Natural killer cell (primary cell): ENCODE results near the gene PCGF3. TPM values are rescaled to one million over a fixed set of nuclear protein-coding genes. Genes with fewer than 3 reads are reported as not detected.

Experiments used
- ATAC-seq, 3 donors: fragments of 150-1000 bp in 2 of 3; fragments of 200-7000 bp in 1 of 3; cut with Tn5 transposase; 1 replicate in 1 of 3; 2 replicates in 2 of 3; pipeline ENCODE4 v1.10.0; 2021; ENCODE audit warnings: mild to moderate bottlenecking in 2 of 3, moderate library complexity in 2 of 3
- DNase-seq, 2 donors: peaks; one replicate each; pipeline versions ENCODE4 v3.0.0 to v3.0.0-alpha.2; 2013 to 2021; ENCODE audit warnings: mixed read lengths in 1 of 2
- H3K27ac ChIP-seq: one replicate; pipeline ENCODE4 v1.5.1; 2013; ENCODE audit warnings: mild to moderate bottlenecking, low read length
- H3K27me3 ChIP-seq: one replicate; pipeline ENCODE4 v1.6.1; 2013; ENCODE audit warnings: low read length; ENCODE audit not compliant: control insufficient read depth, insufficient read depth
- H3K36me3 ChIP-seq: one replicate; pipeline ENCODE4 v1.6.1; 2013; ENCODE audit warnings: low read length; ENCODE audit not compliant: control insufficient read depth, insufficient read depth
- H3K4me1 ChIP-seq: one replicate; pipeline ENCODE4 v1.6.1; 2013; ENCODE audit warnings: low read length; ENCODE audit not compliant: control insufficient read depth, insufficient read depth
- H3K4me3 ChIP-seq: one replicate; pipeline ENCODE4 v1.5.1; 2013; ENCODE audit warnings: low read length
- H3K9me3 ChIP-seq: one replicate; pipeline ENCODE4 v1.6.1; 2013; ENCODE audit warnings: low read length; ENCODE audit not compliant: control insufficient read depth, insufficient read depth
- H3K27ac Mint-ChIP-seq, 2 donors: one replicate each; pipeline ENCODE4 v1.8.0; 2022; ENCODE audit warnings: mild to moderate bottlenecking in 2 of 2, mixed read lengths in 2 of 2, moderate library complexity in 1 of 2
- H3K27me3 Mint-ChIP-seq, 2 donors: one replicate each; pipeline ENCODE4 v1.8.0; 2022; ENCODE audit warnings: low read depth in 2 of 2, mixed read lengths in 2 of 2
- H3K36me3 Mint-ChIP-seq: one replicate; pipeline ENCODE4 v1.8.0; 2022; ENCODE audit warnings: mixed read lengths
- H3K4me1 Mint-ChIP-seq, 2 donors: one replicate each; pipeline ENCODE4 v1.8.0; 2022; ENCODE audit warnings: mixed read lengths in 2 of 2
- H3K4me3 Mint-ChIP-seq: one replicate; pipeline ENCODE4 v1.8.0; 2022; ENCODE audit warnings: mild to moderate bottlenecking, moderate library complexity, mixed read lengths
- H3K9me3 Mint-ChIP-seq, 2 donors: one replicate each; pipeline ENCODE4 v1.8.0; 2022; ENCODE audit warnings: mixed read lengths in 2 of 2
- WGBS: methylation state at CpG from one replicate; pipeline ENCODE4 v1.1.7; 2013; ENCODE audit warnings: missing lambda C conversion rate; ENCODE audit not compliant: insufficient coverage; 5-methylcytosine and 5-hydroxymethylcytosine counted together
- intact Hi-C: fragments of 100-400 bp; cut with micrococcal nuclease; formaldehyde crosslinking; loops from one replicate; pipeline ENCODE4 v1.14.2; 2022
- total RNA-seq, 4 donors: library from RNA; stranded (reverse); fragments of 120-200 nt in 1 of 4; gene quantifications; one replicate each; pipeline versions ENCODE4 v1.2.3 to v1.2.4, GENCODE V29; 2013 to 2022
- TF ChIP-seq, protein P1 (sequence below): fragments of 200-600 bp; IDR thresholded peaks from one replicate; pipeline ENCODE4 v1.8.0; 2022; ENCODE audit warnings: antibody characterized with exemption

PCGF3 gene
- total RNA-seq, 3 donors from 2014 or later (not counting 1 experiment from before 2014, with no cell fraction given), result 71.2 to 101 (median 97.2) TPM

GRCh38 chr4:732911-733630 lies 27.4 kb downstream of the PCGF3 start:
- no peak overlapping the region for H3K4me3 Mint-ChIP-seq
- WGBS, result 86% methylated on average over 32 of the region's 32 CpGs
- H3K27ac Mint-ChIP-seq, result no peak overlapping the region

DNA sequence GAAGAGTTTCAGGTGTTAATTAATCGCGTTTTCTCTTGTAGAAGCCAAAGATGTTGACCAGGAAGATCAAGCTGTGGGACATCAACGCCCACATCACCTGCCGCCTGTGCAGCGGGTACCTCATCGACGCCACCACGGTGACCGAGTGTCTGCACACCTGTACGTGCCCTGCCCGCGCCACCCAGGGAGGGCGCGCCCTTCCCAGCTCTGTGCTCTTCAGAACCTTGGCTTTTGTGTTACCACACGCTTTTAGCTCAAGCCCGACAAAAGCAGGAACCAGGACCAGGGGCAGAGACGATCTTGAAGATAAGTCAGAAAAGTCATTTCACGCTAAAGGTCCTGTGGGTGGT lies 28.0 kb downstream of the PCGF3 start:
- H3K36me3 ChIP-seq, result peaks cover 45% of the 10 kb centered on the region
- ATAC-seq, result no peak
- intact Hi-C loops, result no loop called here

More at GRCh38 chr4:732911-733630, 27.4 kb downstream of the PCGF3 start:
- H3K27me3 Mint-ChIP-seq, result no peaks in the 10 kb centered on the region
- TF ChIP-seq, protein P1, sequence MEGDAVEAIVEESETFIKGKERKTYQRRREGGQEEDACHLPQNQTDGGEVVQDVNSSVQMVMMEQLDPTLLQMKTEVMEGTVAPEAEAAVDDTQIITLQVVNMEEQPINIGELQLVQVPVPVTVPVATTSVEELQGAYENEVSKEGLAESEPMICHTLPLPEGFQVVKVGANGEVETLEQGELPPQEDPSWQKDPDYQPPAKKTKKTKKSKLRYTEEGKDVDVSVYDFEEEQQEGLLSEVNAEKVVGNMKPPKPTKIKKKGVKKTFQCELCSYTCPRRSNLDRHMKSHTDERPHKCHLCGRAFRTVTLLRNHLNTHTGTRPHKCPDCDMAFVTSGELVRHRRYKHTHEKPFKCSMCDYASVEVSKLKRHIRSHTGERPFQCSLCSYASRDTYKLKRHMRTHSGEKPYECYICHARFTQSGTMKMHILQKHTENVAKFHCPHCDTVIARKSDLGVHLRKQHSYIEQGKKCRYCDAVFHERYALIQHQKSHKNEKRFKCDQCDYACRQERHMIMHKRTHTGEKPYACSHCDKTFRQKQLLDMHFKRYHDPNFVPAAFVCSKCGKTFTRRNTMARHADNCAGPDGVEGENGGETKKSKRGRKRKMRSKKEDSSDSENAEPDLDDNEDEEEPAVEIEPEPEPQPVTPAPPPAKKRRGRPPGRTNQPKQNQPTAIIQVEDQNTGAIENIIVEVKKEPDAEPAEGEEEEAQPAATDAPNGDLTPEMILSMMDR, result no peak
- Histone ChIP-seq H3K27ac (no peak overlapping the region), H3K9me3 (no peaks in the 10 kb centered on the region), H3K4me3 (no peak overlapping the region), H3K4me1 (no peaks in the 10 kb centered on the region), H3K36me3 (peaks cover 44% of the 10 kb centered on the region), H3K27me3 (no peaks in the 10 kb centered on the region)
- H3K4me1 Mint-ChIP-seq, result peaks cover 0 to under 1% of the 10 kb centered on the region in 2 donors
- intact Hi-C loops, result no loop called here
- no peaks in the 10 kb centered on the region for H3K36me3 Mint-ChIP-seq
- ATAC-seq (no peak), DNase-seq (no peak)
- no peaks in the 10 kb centered on the region for H3K9me3 Mint-ChIP-seq

DNA sequence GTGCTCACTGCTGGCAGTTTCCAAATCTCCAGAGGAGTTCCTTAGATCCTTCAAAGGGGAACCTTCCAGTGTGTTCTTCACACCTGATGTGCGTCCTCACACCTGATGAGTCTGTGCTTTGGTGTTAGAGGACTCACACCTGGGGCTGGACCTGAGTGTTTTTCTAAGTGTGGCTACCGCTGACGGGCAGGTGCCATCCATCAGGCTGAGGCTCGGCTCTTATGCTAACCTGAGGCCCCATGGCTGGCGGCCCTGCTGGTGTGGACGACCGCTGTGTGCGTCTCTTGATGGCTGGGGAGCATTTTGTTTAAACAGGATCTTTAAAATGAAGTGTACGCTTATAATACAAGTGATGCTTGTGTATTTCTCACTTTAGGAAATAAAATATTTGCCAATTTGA lies 28.4 kb downstream of the PCGF3 start:
- TF ChIP-seq, protein P1, result no peak
- 97% methylated on average over 9 of the region's 9 CpGs for WGBS
- H3K4me1 Mint-ChIP-seq, result no peaks in the 10 kb centered on the region
- no peak overlapping the region for H3K27ac ChIP-seq
- no peaks in the 10 kb centered on the region for H3K9me3 ChIP-seq
- intact Hi-C loops, result no loop called here
- no peaks in the 10 kb centered on the region for H3K4me1 ChIP-seq
- no peak for ATAC-seq
- H3K4me3 Mint-ChIP-seq, result no peak overlapping the region
- DNase-seq, result no peak
- no peaks in the 10 kb centered on the region for H3K9me3 Mint-ChIP-seq
- no peaks in the 10 kb centered on the region for H3K27me3 Mint-ChIP-seq
- H3K36me3 ChIP-seq, result peaks cover 45% of the 10 kb centered on the region
- H3K4me3 ChIP-seq, result no peak overlapping the region
- H3K36me3 Mint-ChIP-seq, result no peaks in the 10 kb centered on the region
- no peaks in the 10 kb centered on the region for H3K27me3 ChIP-seq
- H3K27ac Mint-ChIP-seq, result no peak overlapping the region

More for the DNA sequence above, 28.0 kb downstream of the PCGF3 start:
- Histone ChIP-seq H3K4me1 (no peaks in the 10 kb centered on the region), H3K9me3 (no peaks in the 10 kb centered on the region), H3K4me3 (no peak overlapping the region), H3K27me3 (no peaks in the 10 kb centered on the region), H3K27ac (no peak overlapping the region)
- Mint-ChIP-seq H3K27ac (no peak overlapping the region), H3K27me3 (no peaks in the 10 kb centered on the region), H3K36me3 (no peaks in the 10 kb centered on the region), H3K4me3 (no peak overlapping the region), H3K9me3 (no peaks in the 10 kb centered on the region), H3K4me1 (no peaks in the 10 kb centered on the region)
- no peak for DNase-seq
- WGBS, result 96% methylated on average over 18 of the region's 18 CpGs
- TF ChIP-seq, protein P1, result no peak

DNA sequence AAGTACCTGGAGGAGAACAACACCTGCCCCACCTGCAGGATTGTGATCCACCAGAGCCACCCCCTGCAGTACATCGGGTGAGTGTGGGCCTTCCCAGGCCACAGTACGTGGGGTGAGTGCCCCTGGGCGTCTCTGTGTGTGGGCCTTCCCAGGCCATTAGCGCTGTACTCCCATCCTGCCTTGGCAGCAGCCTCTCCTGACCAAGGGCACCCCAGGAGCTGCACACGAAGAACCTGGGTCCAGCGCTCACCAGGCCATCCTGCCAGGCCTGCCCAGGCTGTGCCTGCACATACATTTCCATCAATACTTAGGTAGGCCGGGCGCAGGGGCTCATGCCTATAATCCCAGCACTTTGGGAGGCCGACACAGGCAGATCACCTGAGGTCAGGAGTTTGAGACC lies 29.3 kb downstream of the PCGF3 start:
- no peak overlapping the region for H3K27ac ChIP-seq
- Mint-ChIP-seq H3K36me3 (no peaks in the 10 kb centered on the region), H3K4me3 (no peak overlapping the region), H3K27ac (no peak overlapping the region), H3K27me3 (no peaks in the 10 kb centered on the region), H3K4me1 (no peaks in the 10 kb centered on the region), H3K9me3 (no peaks in the 10 kb centered on the region)
- TF ChIP-seq, protein P1, result no peak
- no peaks in the 10 kb centered on the region for H3K4me1 ChIP-seq
- DNase-seq, result no peak
- H3K9me3 ChIP-seq, result no peaks in the 10 kb centered on the region
- peaks cover 45% of the 10 kb centered on the region for H3K36me3 ChIP-seq
- H3K4me3 ChIP-seq, result no peak overlapping the region
- WGBS, result 98% methylated on average over 8 of the region's 9 CpGs
- ATAC-seq, result no peak
- intact Hi-C loops, result no loop called here
- H3K27me3 ChIP-seq, result no peaks in the 10 kb centered on the region
